ENCODE results near the gene USP8.
"Not testable (repeated sequence)": the region's sequence is repeated elsewhere in the genome, so short reads cannot be mapped to it uniquely, and the experiment has no call there.

USP8 gene

GRCh38 chr15:50440932-50441331, 16.7 kb downstream of the USP8 start:
- no peak for DNase-seq (ENCODE audit: low read depth)

GRCh38 chr15:50452927-50453326, 28.7 kb downstream of the USP8 start:
- DNase-seq (ENCODE audit: low read depth), result no peak

- DNase-seq (ENCODE audit: low read depth), result no peak
These were observed 34.3 kb downstream of the USP8 start for GRCh38 chr15:50458348-50459112.

- DNase-seq (ENCODE audit: low read depth), result no peak
These were observed 39.5 kb downstream of the USP8 start for GRCh38 chr15:50463423-50464358.

GRCh38 chr15:50471072-50471471, 46.9 kb downstream of the USP8 start:
- no peak for DNase-seq (ENCODE audit: low read depth)

GRCh38 chr15:50476143-50476542, 51.9 kb downstream of the USP8 start:
- no peak for DNase-seq (ENCODE audit: low read depth)

GRCh38 chr15:50484781-50485180, 60.6 kb downstream of the USP8 start:
- no peak for DNase-seq (ENCODE audit: low read depth)

GRCh38 chr15:50485389-50485788, 61.2 kb downstream of the USP8 start:
- no peak for DNase-seq (ENCODE audit: low read depth)

GRCh38 chr15:50487287-50487686, 63.1 kb downstream of the USP8 start:
- no peak for DNase-seq (ENCODE audit: low read depth)

GRCh38 chr15:50493625-50494024, 69.4 kb downstream of the USP8 start:
- no peak for DNase-seq (ENCODE audit: low read depth)

- DNase-seq (ENCODE audit: low read depth), result not testable (repeated sequence)
These were observed 70.3 kb downstream of the USP8 start for GRCh38 chr15:50494547-50494946.

GRCh38 chr15:50496692-50497091, 72.5 kb downstream of the USP8 start:
- no peak for DNase-seq (ENCODE audit: low read depth)

- no peak for DNase-seq (ENCODE audit: low read depth)
These were observed 76.1 kb downstream of the USP8 start for GRCh38 chr15:50500352-50500751.

GRCh38 chr15:50501815-50502214, 77.6 kb downstream of the USP8 start:
- no peak for DNase-seq (ENCODE audit: low read depth)

GRCh38 chr15:50503144-50503543, 78.9 kb downstream of the USP8 start:
- no peak for DNase-seq (ENCODE audit: low read depth)

- not testable (repeated sequence) for DNase-seq (ENCODE audit: low read depth)
These were observed 81.5 kb downstream of the USP8 start for GRCh38 chr15:50505656-50506055.

GRCh38 chr15:50506121-50506520, 81.9 kb downstream of the USP8 start:
- no peak for DNase-seq (ENCODE audit: low read depth)

- no peak for DNase-seq (ENCODE audit: low read depth)
These were observed 88.8 kb downstream of the USP8 start for GRCh38 chr15:50513001-50513400.

GRCh38 chr15:50519740-50520425, 95.7 kb downstream of the USP8 start:
- DNase-seq (ENCODE audit: low read depth), result no peak

- no peak for DNase-seq (ENCODE audit: low read depth)
These were observed 99.6 kb downstream of the USP8 start for GRCh38 chr15:50523851-50524251.

GRCh38 chr15:50531163-50531562, 107.0 kb downstream of the USP8 start:
- DNase-seq (ENCODE audit: low read depth), result no peak

GRCh38 chr15:50531766-50532165, 107.6 kb downstream of the USP8 start:
- DNase-seq (ENCODE audit: low read depth), result no peak

- DNase-seq (ENCODE audit: low read depth), result no peak
These were observed 118.6 kb downstream of the USP8 start for GRCh38 chr15:50542887-50543210.

Data from activated gamma-delta T cell treated with anti-CD3 and anti-CD28 coated beads, Interleukin-2, amount 50 U/mL, for 16 hours (primary cell).